H1 (cell line): Measurements from ENCODE around the gene GSAP. TPM values are rescaled to one million over a fixed set of nuclear protein-coding genes. Genes with fewer than 3 reads are reported as not detected.

ENCODE experiments used
- CTCF ChIA-PET: fragments of 300-600 bp; sonication (Branson Sonifier 250); formaldehyde crosslinking; loops from one replicate; lab custom pipeline; 2021; ENCODE audit not compliant: partially characterized antibody; lab: Charles Lee
- POLR2A ChIA-PET: fragments of 300-600 bp; sonication (Branson Sonifier 250); formaldehyde crosslinking; loops from one replicate; lab custom pipeline; 2021; ENCODE audit warnings: inconsistent platforms; ENCODE audit not compliant: partially characterized antibody; lab: Charles Lee
- DNase-seq, 2 experiments: peaks; one replicate each; pipeline versions ENCODE4 v3.0.0 to v3.0.0-alpha.2; 2010 to 2022; ENCODE audit warnings: low spot score in 2 of 2, low read depth in 1 of 2, mixed read lengths in 1 of 2
- FAIRE-seq: peaks from 2 replicates; lab custom pipeline; 2011; peaks lifted over from hg19 to GRCh38; lab: Jason Lieb, UNC
- H2AFZ ChIP-seq: 2 replicates; pipeline ENCODE4 v1.8.1; 2012; ENCODE audit warnings: low read length, inconsistent platforms
- H2AK5ac ChIP-seq: 2 replicates; pipeline ENCODE4 v1.6.1; 2013; ENCODE audit warnings: low read depth, low read length
- H2BK120ac ChIP-seq: replicated peaks from 2 replicates; pipeline ENCODE3; 2013; ENCODE audit warnings: low read depth, low read length, inconsistent platforms
- H2BK12ac ChIP-seq: 2 replicates; pipeline ENCODE4 v1.6.1; 2013; ENCODE audit warnings: low read depth, low read length
- H2BK15ac ChIP-seq: 2 replicates; pipeline ENCODE4 v1.6.1; 2013; ENCODE audit warnings: low read length
- H2BK20ac ChIP-seq: 2 replicates; pipeline ENCODE4 v1.6.1; 2013; ENCODE audit warnings: low read length
- H2BK5ac ChIP-seq: 2 replicates; pipeline ENCODE4 v1.6.1; 2013; ENCODE audit warnings: low read depth, low read length
- H3K14ac ChIP-seq: 2 replicates; pipeline ENCODE4 v1.6.1; 2013; ENCODE audit warnings: inconsistent platforms; ENCODE audit not compliant: insufficient read length
- H3K18ac ChIP-seq: 2 replicates; pipeline ENCODE4 v1.6.1; 2013; ENCODE audit warnings: low read length; ENCODE audit errors: extremely low read depth
- H3K23ac ChIP-seq: 2 replicates; pipeline ENCODE4 v1.6.1; 2013; ENCODE audit warnings: inconsistent platforms; ENCODE audit not compliant: insufficient read length
- H3K23me2 ChIP-seq: 2 replicates; pipeline ENCODE4 v1.6.1; 2013; ENCODE audit warnings: low read depth, low read length
- H3K27ac ChIP-seq: 2 replicates; pipeline ENCODE4 v1.6.1; 2011; ENCODE audit warnings: low read depth, low read length, inconsistent platforms
- H3K27me3 ChIP-seq, 4 experiments: replicated peaks in 1 of 4; 1 replicate in 1 of 4; 2 replicates in 3 of 4; pipeline versions ENCODE4 v1.6.1 to v1.8.1; 2011 to 2013; ENCODE audit warnings: low read length in 3 of 4, mild to moderate bottlenecking in 3 of 4, inconsistent platforms in 2 of 4, mixed read lengths in 2 of 4, moderate library complexity in 1 of 4; ENCODE audit not compliant: control insufficient read depth in 3 of 4, insufficient read depth in 3 of 4; ENCODE audit errors: extremely low read depth in 1 of 4
- H3K36me3 ChIP-seq, 4 experiments: 2 replicates each; pipeline versions ENCODE4 v1.6.1 to v1.8.1; 2011 to 2013; ENCODE audit warnings: mild to moderate bottlenecking in 4 of 4, low read length in 3 of 4, moderate library complexity in 2 of 4, control low read depth in 1 of 4, inconsistent platforms in 1 of 4; ENCODE audit not compliant: insufficient read depth in 4 of 4, control insufficient read depth in 2 of 4
- H3K4ac ChIP-seq: replicated peaks from 2 replicates; pipeline ENCODE3; 2013; ENCODE audit warnings: low read length, low read depth, mixed read lengths, inconsistent platforms; ENCODE audit not compliant: insufficient read length
- H3K4me1 ChIP-seq, 4 experiments: replicated peaks in 1 of 4; 1 replicate in 1 of 4; 2 replicates in 3 of 4; pipeline versions ENCODE4 v1.6.1 to v1.8.1; 2011 to 2013; ENCODE audit warnings: low read length in 3 of 4, inconsistent platforms in 2 of 4, mixed read lengths in 1 of 4; ENCODE audit not compliant: insufficient read depth in 4 of 4, control insufficient read depth in 3 of 4
- H3K4me2 ChIP-seq, 2 experiments: 2 replicates each; pipeline versions ENCODE4 v1.6.1 to v1.8.1; 2011 to 2013; ENCODE audit warnings: low read depth in 2 of 2, low read length in 2 of 2, control low read depth in 1 of 2, inconsistent platforms in 1 of 2, mild to moderate bottlenecking in 1 of 2; ENCODE audit not compliant: insufficient read depth in 1 of 2
- H3K4me3 ChIP-seq, 4 experiments: fragments of 200-600, 300-600 bp in 1 of 4; sonication (generic), shearing (Covaris generic), sonication (Bioruptor Twin) in 1 of 4; 2 replicates each; pipeline versions ENCODE4 v1.5.1 to v1.8.1; 2011 to 2016; ENCODE audit warnings: low read length in 4 of 4, low read depth in 3 of 4, control low read depth in 2 of 4, inconsistent platforms in 2 of 4, mild to moderate bottlenecking in 2 of 4, mixed read lengths in 1 of 4, moderate library complexity in 1 of 4; ENCODE audit not compliant: insufficient read depth in 2 of 4; ENCODE audit errors: extremely low read depth in 1 of 4
- H3K56ac ChIP-seq: replicated peaks from 2 replicates; pipeline ENCODE3; 2013; ENCODE audit warnings: low read depth, mild to moderate bottlenecking, mixed read lengths, low read length, inconsistent platforms; ENCODE audit not compliant: insufficient read length
- H3K79me1 ChIP-seq: 2 replicates; pipeline ENCODE4 v1.6.1; 2013; ENCODE audit warnings: low read depth, low read length, control low read depth
- H3K79me2 ChIP-seq, 2 experiments: 2 replicates each; pipeline versions ENCODE4 v1.6.1 to v1.8.1; 2012 to 2013; ENCODE audit warnings: low read length in 2 of 2, mild to moderate bottlenecking in 2 of 2, inconsistent platforms in 1 of 2; ENCODE audit not compliant: insufficient read depth in 2 of 2, control insufficient read depth in 1 of 2
- H3K9ac ChIP-seq, 4 experiments: replicated peaks in 1 of 4; 1 replicate in 1 of 4; 2 replicates in 3 of 4; pipeline versions ENCODE4 v1.6.1 to v1.8.1; 2011 to 2013; ENCODE audit warnings: low read depth in 3 of 4, low read length in 3 of 4, control low read depth in 2 of 4, mild to moderate bottlenecking in 2 of 4, moderate library complexity in 2 of 4, inconsistent platforms in 1 of 4; ENCODE audit errors: extremely low read depth in 1 of 4
- H3K9me3 ChIP-seq, 2 experiments: 2 replicates each; pipeline versions ENCODE4 v1.6.1 to v1.8.1; 2012 to 2013; ENCODE audit warnings: mild to moderate bottlenecking in 2 of 2, moderate library complexity in 2 of 2, control low read depth in 1 of 2, inconsistent platforms in 1 of 2, low read depth in 1 of 2, low read length in 1 of 2, mixed read lengths in 1 of 2; ENCODE audit not compliant: insufficient read depth in 2 of 2
- H4K20me1 ChIP-seq, 2 experiments: replicated peaks in 1 of 2; 2 replicates each; pipeline versions ENCODE3 to v1.8.1; 2011 to 2013; ENCODE audit warnings: inconsistent platforms in 2 of 2, low read length in 2 of 2, mild to moderate bottlenecking in 1 of 2; ENCODE audit not compliant: insufficient read depth in 2 of 2, control insufficient read depth in 1 of 2
- H4K5ac ChIP-seq: 2 replicates; pipeline ENCODE4 v1.6.1; 2013; ENCODE audit warnings: low read length, low read depth, mixed read lengths, inconsistent platforms; ENCODE audit not compliant: insufficient read length
- H4K8ac ChIP-seq: 2 replicates; pipeline ENCODE4 v1.8.0; 2013; ENCODE audit warnings: mild to moderate bottlenecking, moderate library complexity, low read length, inconsistent platforms; ENCODE audit not compliant: insufficient read depth; ENCODE audit errors: extremely low read depth
- H4K91ac ChIP-seq: replicated peaks from 2 replicates; pipeline ENCODE3; 2013; ENCODE audit warnings: low read length, mixed read lengths, inconsistent platforms; ENCODE audit not compliant: insufficient read length
- CTCF ChIP-seq, 3 experiments: IDR thresholded peaks; 1 replicate in 2 of 3; 2 replicates in 1 of 3; pipeline versions ENCODE4 v1.5.1 to v1.6.1; 2011; ENCODE audit warnings: low read length in 3 of 3, mild to moderate bottlenecking in 3 of 3, inconsistent platforms in 2 of 3, low read depth in 1 of 3, moderate library complexity in 1 of 3; ENCODE audit not compliant: insufficient read depth in 1 of 3; ENCODE audit errors: control extremely low read depth in 1 of 3
- EGR1 ChIP-seq: IDR thresholded peaks from 2 replicates; pipeline ENCODE4 v1.6.1; 2011; ENCODE audit warnings: low read depth, low read length, borderline replicate concordance
- EZH2 ChIP-seq: fragments of 200-600 bp; sonication (generic); IDR thresholded peaks from 2 replicates; pipeline ENCODE4 v1.7.1; 2012; ENCODE audit warnings: low read depth, mild to moderate bottlenecking, moderate library complexity, low read length, inconsistent platforms; ENCODE audit not compliant: severe bottlenecking
- GABPA ChIP-seq: IDR thresholded peaks from 2 replicates; pipeline ENCODE4 v1.6.1; 2011; ENCODE audit warnings: mild to moderate bottlenecking, low read length, moderate library complexity, borderline replicate concordance; ENCODE audit not compliant: insufficient read depth
- JUND ChIP-seq: IDR thresholded peaks from 2 replicates; pipeline ENCODE4 v1.6.1; 2011; ENCODE audit warnings: mild to moderate bottlenecking, improper control_type of control experiment, low read length
- KDM1A ChIP-seq: fragments of 200-600, 300-600 bp; sonication (generic); IDR thresholded peaks from 2 replicates; pipeline ENCODE4 v1.7.1; 2016; ENCODE audit warnings: mild to moderate bottlenecking, low read length, borderline replicate concordance
- MAFK ChIP-seq: IDR thresholded peaks from 2 replicates; pipeline ENCODE4 v1.6.1; 2012; ENCODE audit warnings: low read depth, mild to moderate bottlenecking, improper control_type of control experiment, low read length
- POLR2A ChIP-seq, 2 experiments: IDR thresholded peaks; 1 replicate in 1 of 2; 2 replicates in 1 of 2; pipeline ENCODE4 v1.6.1; 2011; ENCODE audit warnings: low read depth in 2 of 2, low read length in 2 of 2, mild to moderate bottlenecking in 2 of 2; ENCODE audit errors: control extremely low read depth in 1 of 2
- SIRT6 ChIP-seq: IDR thresholded peaks from one replicate; pipeline ENCODE4 v1.7.1; 2012; ENCODE audit warnings: low read length, inconsistent platforms
- SUZ12 ChIP-seq: fragments of 200-600 bp; sonication (generic); IDR thresholded peaks from 2 replicates; pipeline ENCODE4 v1.6.1; 2012; ENCODE audit warnings: mild to moderate bottlenecking, inconsistent platforms, low read length, moderate library complexity, mixed read lengths
- TAF7 ChIP-seq: optimal IDR thresholded peaks from 2 replicates; pipeline ENCODE3; 2011; ENCODE audit warnings: low read depth, mild to moderate bottlenecking, inconsistent platforms, low read length, moderate library complexity, borderline replicate concordance
- WGBS, 2 experiments: shearing (Covaris generic) in 1 of 2; methylation state at CpG; one replicate each; pipeline versions ENCODE4 v1.1.6 to v1.1.7; 2013 to 2015; ENCODE audit warnings: low lambda C conversion rate in 2 of 2, mixed read lengths in 2 of 2, inconsistent platforms in 1 of 2, low coverage in 1 of 2, missing lambda C conversion rate in 1 of 2; ENCODE audit not compliant: insufficient replicate concordance in 2 of 2, insufficient coverage in 1 of 2, insufficient read length in 1 of 2; ENCODE audit errors: extremely low coverage in 1 of 2, missing lambda C conversion rate in 1 of 2; 5-methylcytosine and 5-hydroxymethylcytosine counted together
- polyA plus RNA-seq, 7 experiments: library from polyadenylated mRNA; depleted of rRNA in 3 of 7; stranded (reverse) in 5 of 7; unstranded in 2 of 7; fragments of >200 nt in 5 of 7; fragments of 200-250 nt in 2 of 7; gene quantifications; 1 replicate in 5 of 7; 2 replicates in 1 of 7; 4 replicates in 1 of 7; pipeline versions ENCODE4 v1.2.1 to v1.2.3, GENCODE V29; 2011 to 2013; ENCODE audit warnings: missing spikeins in 2 of 7, mixed read lengths in 2 of 7
- total RNA-seq: library from RNA; stranded (reverse); fragmentation: NEBNext Ultra II Directional; extraction: Animal tissue kit (Norgen Biotek cat#: 25700); gene quantifications from 2 replicates; pipeline ENCODE4 v1.2.1, GENCODE V29; 2021

GSAP gene
- total and polyA plus RNA-seq, 2 of the 8 experiments (the other 6 are each of a cell fraction or from before 2014, with no cell fraction given), result 0.93 to 2.1 TPM

DNA sequence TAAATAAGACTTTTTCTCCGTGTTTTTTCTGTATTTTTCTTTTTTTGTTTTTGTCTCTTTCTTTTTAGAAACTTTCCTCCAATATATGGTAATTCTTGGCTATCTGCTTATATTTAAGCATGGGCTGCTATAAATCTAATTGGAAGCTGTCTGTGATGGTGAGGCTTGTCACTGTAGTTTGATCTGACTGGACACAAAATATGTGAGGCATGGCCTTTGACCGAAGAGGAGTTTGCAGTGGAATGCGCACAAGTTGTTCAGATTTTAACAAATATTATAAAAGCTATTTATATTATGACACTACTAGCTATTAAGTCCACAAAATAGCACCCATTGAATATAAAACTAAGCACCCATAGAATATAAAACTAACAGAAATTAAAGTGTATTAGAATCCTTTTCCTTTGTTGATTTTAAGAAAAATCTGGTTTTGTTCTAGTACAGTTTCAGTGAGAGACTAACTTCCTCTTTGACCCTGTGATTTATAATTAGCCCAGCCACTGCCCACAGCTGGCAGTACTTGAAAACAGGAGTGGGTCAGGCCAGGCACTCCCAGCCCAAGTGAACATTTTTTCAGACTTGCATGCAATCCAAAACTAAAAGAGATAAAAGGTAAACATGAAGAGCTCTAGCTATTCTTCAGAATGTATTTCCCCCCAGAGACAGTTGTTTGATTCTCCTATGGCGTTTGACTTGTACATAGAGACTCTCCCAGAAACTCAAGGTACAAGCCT is 146.6 kb downstream of the GSAP start:
- Histone ChIP-seq H2BK20ac (no peak overlapping the region), H2AK5ac (no peak overlapping the region), H3K9me3 (no peaks in the 10 kb centered on the region), H2BK15ac (no peak overlapping the region), H3K79me1 (no peaks in the 10 kb centered on the region), H4K91ac (no peak overlapping the region), H2BK5ac (no peak overlapping the region), H2BK120ac (no peak overlapping the region), H4K5ac (no peak overlapping the region), H3K18ac (no peak overlapping the region), H3K79me2 (no peaks in the 10 kb centered on the region), H4K8ac (no peak overlapping the region), H3K9ac (no peak overlapping the region), H3K23me2 (no peaks in the 10 kb centered on the region), H2BK12ac (no peak overlapping the region), H3K4me2 (no peak overlapping the region), H3K36me3 (no peaks in the 10 kb centered on the region), H3K4me3 (no peak overlapping the region), H3K27ac (no peak overlapping the region), H3K14ac (no peak overlapping the region), H4K20me1 (no peaks in the 10 kb centered on the region), H2AFZ (no peak overlapping the region), H3K23ac (no peak overlapping the region), H3K56ac (no peak overlapping the region), H3K4me1 (no peaks in the 10 kb centered on the region), H3K27me3 (no peaks in the 10 kb centered on the region), H3K4ac (no peak overlapping the region)
- 84% methylated on average over 4 of the region's 4 CpGs; no CpG with 5 or more reads in 1 of the 2 experiments for WGBS, 2 experiments
- ChIA-PET CTCF (interaction anchor here (1.0 to 1.5 kb wide), 3 partner anchors 11 to 31 kb away, joined by 3 to 5 read pairs (median 3); no protein-coding TSS in a partner anchor), POLR2A (interaction anchor here (1.3 kb wide), 1 partner anchor 11 kb away, joined by 3 read pairs; no protein-coding TSS in a partner anchor)
- no peak for DNase-seq
- no peak for FAIRE-seq
- no peak for TF ChIP-seq KDM1A
- TF ChIP-seq GABPA, result no peak
- TF ChIP-seq MAFK, result no peak
- TF ChIP-seq POLR2A (IDR thresholded peaks at IDR 0.05; ENCODE audit: control extremely low read depth in 1 of 2, low read depth in 2 of 2, low read length in 2 of 2), result no peak
- no peak for TF ChIP-seq SUZ12
- no peak for TF ChIP-seq JUND
- TF ChIP-seq EZH2, result no peak
- TF ChIP-seq CTCF (IDR thresholded peaks at IDR 0.05; ENCODE audit: control extremely low read depth in 1 of 3, insufficient read depth in 1 of 3, low read depth in 1 of 3, low read length in 3 of 3), result no peak
- no peak for TF ChIP-seq TAF7
- TF ChIP-seq EGR1, result no peak
- no peak for TF ChIP-seq SIRT6
